Fibroblast of the aortic adventitia (primary cell): ENCODE data around the gene CCL16. TPM values are rescaled to one million over a fixed set of nuclear protein-coding genes. Genes with fewer than 3 reads are reported as not detected.

Experiments used
- DNase-seq: peaks from one replicate; pipeline ENCODE4 v3.0.0-alpha.2; 2010; ENCODE audit warnings: low read depth
- H3K4me3 ChIP-seq: 2 replicates; pipeline ENCODE4 v1.5.1; 2011; ENCODE audit warnings: low read depth, mild to moderate bottlenecking, control low read depth, low read length, moderate library complexity
- total RNA-seq: library from RNA; depleted of rRNA; stranded (reverse); fragments of >200 nt; gene quantifications from 2 replicates; pipeline ENCODE4 v1.2.3, GENCODE V29; 2012; ENCODE audit warnings: low replicate concordance
- TF ChIP-seq, protein P1 (sequence below): IDR thresholded peaks from 2 replicates; pipeline ENCODE4 v1.5.1; 2011; ENCODE audit warnings: mild to moderate bottlenecking, low read length, control low read depth, inconsistent platforms; ENCODE audit not compliant: insufficient read depth

CCL16 gene
- total RNA-seq, 1 donor, result not detected

DNA sequence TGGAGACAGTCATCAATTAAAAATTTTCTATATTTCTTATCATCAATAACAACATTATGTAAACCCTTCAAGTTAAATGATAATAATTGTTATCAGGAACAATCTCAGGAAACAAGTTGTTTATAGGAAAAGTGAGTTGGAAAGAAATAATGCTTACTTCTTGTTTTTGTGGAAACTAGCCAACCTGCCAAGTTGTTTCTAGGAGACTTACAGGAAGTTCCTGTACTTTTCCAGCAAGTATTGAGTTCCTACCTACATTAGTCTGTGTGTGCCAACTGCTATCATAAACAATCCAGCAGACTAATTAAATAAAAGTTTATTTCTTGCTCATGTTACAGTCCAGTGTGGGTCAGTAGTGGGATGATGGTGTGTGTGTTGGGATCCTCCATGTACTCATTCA, 6.9 kb upstream of the CCL16 start:
- H3K4me3 ChIP-seq, result no peak overlapping the region
- TF ChIP-seq, protein P1, sequence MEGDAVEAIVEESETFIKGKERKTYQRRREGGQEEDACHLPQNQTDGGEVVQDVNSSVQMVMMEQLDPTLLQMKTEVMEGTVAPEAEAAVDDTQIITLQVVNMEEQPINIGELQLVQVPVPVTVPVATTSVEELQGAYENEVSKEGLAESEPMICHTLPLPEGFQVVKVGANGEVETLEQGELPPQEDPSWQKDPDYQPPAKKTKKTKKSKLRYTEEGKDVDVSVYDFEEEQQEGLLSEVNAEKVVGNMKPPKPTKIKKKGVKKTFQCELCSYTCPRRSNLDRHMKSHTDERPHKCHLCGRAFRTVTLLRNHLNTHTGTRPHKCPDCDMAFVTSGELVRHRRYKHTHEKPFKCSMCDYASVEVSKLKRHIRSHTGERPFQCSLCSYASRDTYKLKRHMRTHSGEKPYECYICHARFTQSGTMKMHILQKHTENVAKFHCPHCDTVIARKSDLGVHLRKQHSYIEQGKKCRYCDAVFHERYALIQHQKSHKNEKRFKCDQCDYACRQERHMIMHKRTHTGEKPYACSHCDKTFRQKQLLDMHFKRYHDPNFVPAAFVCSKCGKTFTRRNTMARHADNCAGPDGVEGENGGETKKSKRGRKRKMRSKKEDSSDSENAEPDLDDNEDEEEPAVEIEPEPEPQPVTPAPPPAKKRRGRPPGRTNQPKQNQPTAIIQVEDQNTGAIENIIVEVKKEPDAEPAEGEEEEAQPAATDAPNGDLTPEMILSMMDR, result no peak
- no peak for DNase-seq

GRCh38 chr17:35986643-35987042, 5.3 kb upstream of the CCL16 start, which contains the start of gene CCL14:
Gene CCL14, minus strand, starts transcription at chr17:35986729. Its CDS starts 80 bp downstream, at chr17:35986649.
- no peak for DNase-seq
- TF ChIP-seq, protein P1, result no peak
- no peak within 1 kb of the TSS for H3K4me3 ChIP-seq

DNA sequence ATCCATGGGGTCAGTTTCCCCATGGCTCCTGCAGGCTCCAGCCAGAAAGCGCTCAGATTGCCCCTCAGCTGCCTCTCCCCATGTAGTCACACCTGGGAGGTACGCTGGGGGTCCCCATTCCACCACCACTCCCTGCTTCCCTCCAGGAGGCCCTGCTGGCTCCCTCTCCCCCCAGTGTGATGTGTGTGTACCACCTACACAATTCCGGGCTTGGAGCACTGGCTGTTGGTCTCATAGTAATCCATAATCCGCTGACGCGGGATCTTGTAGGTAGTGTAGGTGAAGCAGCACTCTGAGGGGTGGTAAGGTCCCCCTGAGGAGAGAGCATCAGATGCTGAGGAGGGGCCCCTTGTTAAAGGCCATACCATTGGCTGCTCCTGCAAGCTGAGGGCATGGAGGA, 2.8 kb upstream of the CCL16 start:
- no peak overlapping the region for H3K4me3 ChIP-seq
- TF ChIP-seq, protein P1, result no peak
- DNase-seq, result no peak

DNA sequence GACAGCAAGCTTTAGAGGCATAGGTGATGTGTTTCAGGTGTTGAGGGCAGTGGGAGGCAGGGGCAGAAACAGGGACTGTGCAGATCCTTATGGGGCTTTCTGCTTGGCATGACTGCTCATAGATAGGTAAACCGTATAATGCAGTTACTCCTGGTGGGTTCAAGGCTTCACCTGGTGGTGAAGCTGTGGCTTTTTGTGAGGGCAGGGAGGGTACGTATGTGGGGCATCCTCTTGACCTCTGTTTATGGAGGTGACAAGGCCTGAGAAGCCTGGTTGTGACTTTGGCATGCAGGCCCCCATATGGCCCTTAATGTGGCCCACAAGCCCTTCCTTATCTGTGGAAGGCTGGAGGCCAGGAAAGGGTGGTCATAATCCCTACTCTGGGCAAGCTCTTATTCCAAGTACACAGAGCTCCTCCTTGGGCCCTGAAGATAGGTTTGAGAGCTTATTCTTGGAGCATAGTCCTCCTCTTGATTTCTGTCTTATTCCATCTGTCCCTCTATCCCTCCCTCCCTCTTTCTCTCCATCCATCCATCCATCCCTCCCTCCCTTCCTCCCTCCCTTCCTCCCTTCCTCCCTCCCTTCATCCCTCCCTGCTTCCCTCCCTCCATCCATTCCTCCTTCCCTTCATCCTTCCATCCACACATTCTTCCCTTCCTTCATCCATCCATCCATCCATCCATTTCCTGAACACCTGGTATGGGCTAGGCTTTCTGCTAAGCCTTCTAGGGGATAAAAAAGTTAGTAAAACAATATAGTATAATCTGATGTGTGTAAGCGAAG, 1.3 kb upstream of the CCL16 start:
- TF ChIP-seq, protein P1, result no peak
- H3K4me3 ChIP-seq, result no peak overlapping the region
- DNase-seq, result no peak

DNA sequence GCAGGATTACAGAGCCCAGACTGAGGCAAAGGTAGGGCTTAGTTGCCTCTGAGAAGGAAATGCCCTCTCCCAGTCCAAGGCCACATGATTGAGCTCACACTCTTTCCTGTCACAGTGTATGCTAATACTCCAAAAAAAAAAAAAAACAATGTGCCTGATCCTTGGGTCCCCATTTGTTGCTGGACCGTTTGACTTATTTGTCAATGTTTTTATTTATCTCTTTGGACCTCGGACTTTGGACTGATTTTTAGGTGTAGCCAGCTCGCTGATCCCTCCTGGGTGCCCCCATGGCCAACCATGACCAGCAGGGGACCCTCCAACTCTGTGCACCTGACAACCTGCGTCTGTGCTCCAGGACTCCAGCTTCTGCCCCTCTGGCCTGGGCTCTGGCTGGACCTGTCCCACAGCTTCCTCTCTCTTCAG, 622 bp upstream of the CCL16 start:
- TF ChIP-seq, protein P1, result no peak
- no peak for DNase-seq
- no peak overlapping the region for H3K4me3 ChIP-seq

DNA sequence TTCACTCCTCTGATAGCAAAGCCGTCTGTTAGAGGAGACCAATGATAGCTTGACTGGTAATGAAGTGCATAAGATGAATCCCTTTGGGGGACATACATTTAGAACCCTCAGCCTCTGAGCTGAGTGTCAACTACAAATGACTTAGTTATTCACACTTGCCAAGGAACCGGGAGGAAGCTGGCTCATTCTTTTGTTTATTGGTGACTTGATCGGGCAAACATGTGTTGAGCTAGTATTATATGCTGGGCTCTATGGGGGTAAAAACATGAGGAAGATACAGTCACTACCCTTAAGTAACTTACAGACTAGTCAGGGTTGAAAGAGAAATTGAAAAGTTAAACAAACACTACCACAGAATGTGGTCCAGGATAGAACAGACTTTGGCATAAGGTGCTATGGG, 3.0 kb downstream of the CCL16 start:
- TF ChIP-seq, protein P1, result no peak
- no peak for DNase-seq
- no peak overlapping the region for H3K4me3 ChIP-seq

DNA sequence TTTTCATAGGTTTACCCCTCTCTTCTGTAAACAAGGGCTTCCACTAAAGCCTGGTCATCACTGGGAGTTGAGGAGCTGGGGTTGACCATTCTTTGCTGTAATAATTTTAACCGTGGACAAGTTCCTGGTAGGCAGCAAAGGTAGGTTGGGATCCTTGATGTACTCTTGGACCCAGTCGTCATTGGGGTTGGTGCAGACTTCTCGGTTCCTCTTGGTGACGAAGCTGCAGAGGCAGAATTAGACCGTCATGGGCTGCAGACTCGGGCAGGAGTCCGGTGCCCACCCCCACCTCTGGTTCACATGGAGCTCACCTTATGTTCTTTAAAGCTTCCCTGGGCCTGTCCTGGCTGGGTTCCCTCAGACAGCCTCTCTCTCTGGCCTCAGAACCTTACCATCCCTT, 3.8 kb downstream of the CCL16 start:
- H3K4me3 ChIP-seq, result no peak overlapping the region

More for the DNA sequence above, 3.8 kb downstream of the CCL16 start:
- TF ChIP-seq, protein P1, result no peak
- DNase-seq, result no peak
